HCT116 (cell line): Measurements from ENCODE around the gene MAP3K20. TPM values are rescaled to one million over a fixed set of nuclear protein-coding genes. Genes with fewer than 3 reads are reported as not detected.

Experiments
- ATAC-seq: fragments of 200-7000 bp; cut with Tn5 transposase; 2 replicates; pipeline ENCODE4 v1.9.1; 2020; ENCODE audit warnings: mild to moderate bottlenecking, moderate library complexity
- BruUV-seq: library from RNA; stranded (reverse); fragments of 400-500 nt; replicated peaks from 2 replicates; lab custom pipeline; 2021; lab: Mats Ljungman, UMichigan
- CTCF ChIA-PET: fragments of 300-600 bp; sonication (Branson Sonifier 250); formaldehyde crosslinking; loops from one replicate; lab custom pipeline; 2021; ENCODE audit warnings: antibody characterized with exemption; lab: Charles Lee
- POLR2A ChIA-PET: fragments of 300-600, 350-600 bp; sonication (Branson Sonifier 250); formaldehyde crosslinking; loops from one replicate; lab custom pipeline; 2021; ENCODE audit warnings: antibody characterized with exemption; lab: Charles Lee
- RAD21 ChIA-PET, 2 experiments: fragments of 300-600 bp; sonication (Branson Sonifier 250); formaldehyde crosslinking; loops; one replicate each; lab custom pipeline; 2023; ENCODE audit warnings: low total read pairs in 2 of 2; ENCODE audit not compliant: uncharacterized antibody in 2 of 2, unreplicated experiment in 2 of 2, low non-redundant PET in 1 of 2; lab: Charles Lee
- DNase-seq: peaks from one replicate; pipeline ENCODE4 v3.0.0-alpha.2; 2010; ENCODE audit warnings: low read depth, low spot score
- H2AFZ ChIP-seq: fragments of 200-600 bp; shearing (Covaris generic), sonication (generic); 2 replicates; pipeline ENCODE4 v1.6.1; 2017; ENCODE audit warnings: low read depth, mixed run types, mixed read lengths, antibody characterized with exemption, low read length; ENCODE audit not compliant: poor library complexity, severe bottlenecking
- H3K27ac ChIP-seq: 2 replicates; pipeline ENCODE4 v1.5.1; 2012; ENCODE audit warnings: low read depth, low read length
- H3K27me3 ChIP-seq: fragments of 200-600 bp; sonication (generic); 2 replicates; pipeline ENCODE4 v1.6.1; 2016; ENCODE audit warnings: mixed run types, low read length, mixed read lengths; ENCODE audit not compliant: insufficient read depth
- H3K36me3 ChIP-seq, 2 experiments: fragments of 200-500 bp in 1 of 2; fragments of 200-600 bp in 1 of 2; sonication (Bioruptor generic) in 1 of 2; sonication (generic) in 1 of 2; 2 replicates each; pipeline versions ENCODE4 v1.5.1 to v1.6.1; 2014 to 2016; ENCODE audit warnings: low read length in 2 of 2, inconsistent platforms in 1 of 2, mixed read lengths in 1 of 2, mixed run types in 1 of 2; ENCODE audit not compliant: insufficient read depth in 2 of 2, control insufficient read depth in 1 of 2
- H3K4me1 ChIP-seq, 2 experiments: fragments of 200-600 bp in 1 of 2; sonication (generic) in 1 of 2; 2 replicates each; pipeline versions ENCODE4 v1.5.1 to v1.6.1; 2012 to 2017; ENCODE audit warnings: low read length in 2 of 2, inconsistent platforms in 1 of 2, mild to moderate bottlenecking in 1 of 2, mixed read lengths in 1 of 2, mixed run types in 1 of 2, moderate library complexity in 1 of 2; ENCODE audit not compliant: insufficient read depth in 2 of 2, control insufficient read depth in 1 of 2
- H3K4me2 ChIP-seq: fragments of 200-600 bp; sonication (generic); 2 replicates; pipeline ENCODE4 v1.6.1; 2017; ENCODE audit warnings: mixed run types, low read length, mixed read lengths
- H3K4me3 ChIP-seq, 2 experiments: fragments of 200-600 bp in 1 of 2; sonication (generic) in 1 of 2; replicated peaks in 1 of 2; 2 replicates each; pipeline ENCODE4 v1.5.1; 2011 to 2016; ENCODE audit warnings: low read length in 2 of 2, control low read depth in 1 of 2, low read depth in 1 of 2, mild to moderate bottlenecking in 1 of 2, mixed read lengths in 1 of 2, mixed run types in 1 of 2
- H3K79me2 ChIP-seq: fragments of 200-600 bp; sonication (generic); 2 replicates; pipeline ENCODE4 v1.6.1; 2017; ENCODE audit warnings: mild to moderate bottlenecking, mixed run types, low read length, moderate library complexity, mixed read lengths; ENCODE audit not compliant: insufficient read depth
- H3K9ac ChIP-seq: fragments of 200-600 bp; sonication (generic); 2 replicates; pipeline ENCODE4 v1.6.1; 2016; ENCODE audit warnings: low read length, mixed read lengths
- H3K9me2 ChIP-seq: fragments of 200-600 bp; sonication (generic), shearing (Covaris generic); 2 replicates; pipeline ENCODE4 v1.6.1; 2017; ENCODE audit warnings: mixed run types, mild to moderate bottlenecking, moderate library complexity; ENCODE audit not compliant: insufficient read depth
- H3K9me3 ChIP-seq, 2 experiments: fragments of 200-500 bp in 1 of 2; fragments of 200-600 bp in 1 of 2; sonication (Bioruptor generic) in 1 of 2; sonication (generic) in 1 of 2; 2 replicates each; pipeline ENCODE4 v1.6.1; 2014 to 2017; ENCODE audit warnings: low read length in 2 of 2, mixed read lengths in 2 of 2, inconsistent platforms in 1 of 2, low read depth in 1 of 2, mild to moderate bottlenecking in 1 of 2, mixed run types in 1 of 2, moderate library complexity in 1 of 2; ENCODE audit not compliant: control insufficient read depth in 1 of 2, insufficient read depth in 1 of 2
- H4K20me1 ChIP-seq: fragments of 200-600 bp; sonication (generic), shearing (Covaris generic); 2 replicates; pipeline ENCODE4 v1.6.1; 2017; ENCODE audit warnings: mixed run types, mild to moderate bottlenecking, moderate library complexity; ENCODE audit not compliant: insufficient read depth
- CBX3 ChIP-seq: IDR thresholded peaks from 2 replicates; pipeline ENCODE4 v1.6.1; 2012; ENCODE audit warnings: low read depth
- ELF1 ChIP-seq: IDR thresholded peaks from 2 replicates; pipeline ENCODE4 v1.6.1; 2012; ENCODE audit warnings: low read depth, borderline replicate concordance
- FOSL1 ChIP-seq: IDR thresholded peaks from 2 replicates; pipeline ENCODE4 v1.6.1; 2012; ENCODE audit warnings: low read depth
- SIN3A ChIP-seq: IDR thresholded peaks from 2 replicates; pipeline ENCODE4 v1.6.1; 2012; ENCODE audit warnings: low read depth
- SP1 ChIP-seq: IDR thresholded peaks from 2 replicates; pipeline ENCODE4 v1.6.1; 2012; ENCODE audit warnings: low read depth
- ZFX ChIP-seq: fragments of 450-650 bp; IDR thresholded peaks from 2 replicates; pipeline ENCODE4 v1.6.1; 2017
- intact Hi-C: fragments of 100-400 bp; cut with micrococcal nuclease; formaldehyde crosslinking; loops from 2 replicates; pipeline ENCODE4 v1.10.0; 2022
- total RNA-seq: library from RNA; stranded (reverse); gene quantifications from one replicate; pipeline ENCODE4 v1.2.1, GENCODE V29; 2021; ENCODE audit not compliant: unreplicated experiment

MAP3K20 gene
- total RNA-seq, 1 experiment from 2014 or later = 40.0 TPM

GRCh38 chr2:173138962-173139361, 63.3 kb downstream of the MAP3K20 start (continued):
- TF ChIP-seq SP1 = no peak

GRCh38 chr2:173141666-173142065, 66.0 kb downstream of the MAP3K20 start:
- H3K4me2 ChIP-seq = no peak overlapping the region
- H3K4me3 ChIP-seq = no peak overlapping the region
- no TSS peak for BruUV-seq
- peaks cover 0 to 5% of the 10 kb centered on the region in 2 experiments; a peak in 2 of 4 replicates for H3K9me3 ChIP-seq
- H3K9ac ChIP-seq = no peak overlapping the region
- no peaks in the 10 kb centered on the region for H3K36me3 ChIP-seq
- ChIA-PET POLR2A (no interaction called here), CTCF (no interaction called here), RAD21 (no interaction called here)
- intact Hi-C loops = no loop called here
- no peaks in the 10 kb centered on the region for H3K9me2 ChIP-seq
- no peaks in the 10 kb centered on the region for H3K27me3 ChIP-seq
- no peak overlapping the region for H2AFZ ChIP-seq
- 0 out of 2 replicates have a peak, but pooled peaks cover 4% of the 10 kb centered on the region for H3K79me2 ChIP-seq
- H3K27ac ChIP-seq = no peak overlapping the region
- H3K4me1 ChIP-seq = no peaks in the 10 kb centered on the region
- H4K20me1 ChIP-seq = no peaks in the 10 kb centered on the region
- TF ChIP-seq CBX3 (0 out of 2 replicates have a peak, but pooled peaks have one; percentile 30), ELF1 (no peak)
- ATAC-seq (no peak), DNase-seq (no peak)

- no peak for TF ChIP-seq SIN3A
- no peak for TF ChIP-seq ZFX
- no peak for TF ChIP-seq FOSL1
- no peak for TF ChIP-seq ELF1
- intact Hi-C loops = no loop called here
- H3K36me3 ChIP-seq = no peaks in the 10 kb centered on the region
- no peak overlapping the region for H3K27ac ChIP-seq
- H3K9me3 ChIP-seq = peaks cover 0 to 5% of the 10 kb centered on the region in 2 experiments; a peak in 2 of 4 replicates
- RAD21 ChIA-PET = no interaction called here
- peaks cover 3% of the 10 kb centered on the region; the same call in 1 of the 2 replicates for H3K79me2 ChIP-seq
- POLR2A ChIA-PET = no interaction called here
- no peaks in the 10 kb centered on the region for H4K20me1 ChIP-seq
- H3K9me2 ChIP-seq = no peaks in the 10 kb centered on the region
- no peak overlapping the region for H3K9ac ChIP-seq
- H2AFZ ChIP-seq = no peak overlapping the region
- no peak overlapping the region for H3K4me3 ChIP-seq
- no TSS peak for BruUV-seq
- ATAC-seq (no peak), DNase-seq (no peak)
- CTCF ChIA-PET = no interaction called here
- peaks cover 0 to 21% of the 10 kb centered on the region in 2 experiments; a peak in 2 of 4 replicates for H3K4me1 ChIP-seq
- no peaks in the 10 kb centered on the region for H3K27me3 ChIP-seq
- no peak overlapping the region for H3K4me2 ChIP-seq
Measured at GRCh38 chr2:173145454-173145853, 69.8 kb downstream of the MAP3K20 start.
